Activated CD4-positive, alpha-beta T cell treated with anti-CD3 and anti-CD28 coated beads, Interleukin-2, amount 10 ng/mL, durations not matched to agents 24 days and 14 days (primary cell): ENCODE measurements around the gene SLC35G2. TPM values are rescaled to one million over a fixed set of nuclear protein-coding genes. Genes with fewer than 3 reads are reported as not detected.
A peak's percentile ranks its signal among the peaks of the same experiment; 100 is the strongest.
"Not testable (repeated sequence)": the region's sequence is repeated elsewhere in the genome, so short reads cannot be mapped to it uniquely, and the experiment has no call there.

ENCODE experiments used
- DNase-seq: peaks from one replicate; pipeline ENCODE4 v3.0.0; 2022
- H3K27ac Mint-ChIP-seq: one replicate; pipeline ENCODE4 v1.8.0; 2022; ENCODE audit warnings: mild to moderate bottlenecking, mixed read lengths
- H3K27me3 Mint-ChIP-seq: one replicate; pipeline ENCODE4 v1.8.0; 2022; ENCODE audit warnings: mixed read lengths
- H3K36me3 Mint-ChIP-seq: one replicate; pipeline ENCODE4 v1.8.0; 2022; ENCODE audit warnings: low read depth, mild to moderate bottlenecking, mixed read lengths
- H3K4me1 Mint-ChIP-seq: one replicate; pipeline ENCODE4 v1.8.0; 2021; ENCODE audit warnings: mixed read lengths
- H3K4me3 Mint-ChIP-seq: one replicate; pipeline ENCODE4 v1.8.0; 2022; ENCODE audit warnings: mild to moderate bottlenecking, moderate library complexity, mixed read lengths
- H3K9me3 Mint-ChIP-seq: one replicate; pipeline ENCODE4 v1.8.0; 2021; ENCODE audit warnings: mixed read lengths
- intact Hi-C: fragments of 100-400 bp; cut with micrococcal nuclease; formaldehyde crosslinking; loops from one replicate; pipeline ENCODE4 v1.15.1; 2023
- total RNA-seq: library from RNA; stranded (reverse); gene quantifications from 2 replicates; pipeline ENCODE4 v1.2.3, GENCODE V29; 2022

SLC35G2 gene
- total RNA-seq, 1 donor from 2014 or later = 3.8 TPM

DNA sequence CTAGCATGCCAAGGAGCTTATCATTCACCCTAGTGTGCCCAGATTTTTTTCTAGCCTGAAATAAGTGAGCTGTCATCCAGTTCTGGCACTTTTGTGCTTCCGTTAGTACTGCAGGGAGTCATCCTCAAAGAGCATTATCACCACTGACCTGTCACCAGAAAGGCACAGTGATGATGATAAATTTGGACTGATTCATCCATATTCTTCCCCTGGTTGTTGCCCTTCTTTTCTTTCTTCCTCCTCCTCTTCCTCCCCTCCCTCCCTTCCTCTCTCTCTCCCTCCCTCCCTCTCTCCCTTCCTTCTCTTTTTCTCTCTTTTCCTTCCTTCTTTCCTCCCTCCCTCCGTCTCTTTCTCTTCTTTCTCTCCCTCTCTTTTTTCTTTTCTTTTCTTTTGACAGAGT is 21.3 kb downstream of the SLC35G2 start:
- peaks cover 25% of the 10 kb centered on the region for H3K36me3 Mint-ChIP-seq
- no peaks in the 10 kb centered on the region for H3K9me3 Mint-ChIP-seq
- H3K27ac Mint-ChIP-seq = peak overlapping the region; percentile 63
- H3K4me3 Mint-ChIP-seq = no peak overlapping the region
- H3K4me1 Mint-ChIP-seq = peaks cover 29% of the 10 kb centered on the region
- intact Hi-C loops = no loop called here
- no peaks in the 10 kb centered on the region for H3K27me3 Mint-ChIP-seq
- no peak for DNase-seq

DNA sequence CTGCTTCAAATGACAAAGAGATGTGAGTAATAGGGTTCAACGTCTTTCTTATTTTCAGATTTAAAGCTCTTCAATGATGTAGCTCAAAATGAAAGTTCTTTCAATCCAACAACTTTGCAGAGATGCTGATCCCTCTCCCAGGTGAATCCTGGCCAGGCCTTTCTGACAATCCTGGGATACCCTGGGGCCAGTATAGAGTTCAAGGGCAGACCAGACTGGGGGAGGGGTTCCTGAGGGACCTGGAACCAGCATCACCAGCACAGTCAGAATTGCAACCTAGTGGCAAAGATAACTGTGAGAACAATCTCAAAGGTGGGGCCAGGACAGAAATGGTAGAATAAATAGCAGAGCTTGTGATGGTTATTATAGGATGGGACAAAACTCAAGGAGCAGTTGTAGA is 23.4 kb downstream of the SLC35G2 start:
- Mint-ChIP-seq H3K36me3 (peaks cover 34% of the 10 kb centered on the region), H3K4me1 (peaks cover 27% of the 10 kb centered on the region), H3K27me3 (no peaks in the 10 kb centered on the region), H3K9me3 (no peaks in the 10 kb centered on the region), H3K27ac (no peak overlapping the region), H3K4me3 (no peak overlapping the region)
- peak; percentile 45 for DNase-seq
- intact Hi-C loops = no loop called here

GRCh38 chr3:136844724-136845123 is 25.8 kb downstream of the SLC35G2 start:
- Mint-ChIP-seq H3K4me3 (no peak overlapping the region), H3K36me3 (peaks cover 33% of the 10 kb centered on the region), H3K27me3 (no peaks in the 10 kb centered on the region), H3K4me1 (peaks cover 13% of the 10 kb centered on the region), H3K27ac (no peak overlapping the region), H3K9me3 (no peaks in the 10 kb centered on the region)
- intact Hi-C loops = no loop called here
- DNase-seq = no peak

GRCh38 chr3:136852180-136852579 is 33.3 kb downstream of the SLC35G2 start:
- intact Hi-C loops = no loop called here
- Mint-ChIP-seq H3K4me3 (no peak overlapping the region), H3K9me3 (no peaks in the 10 kb centered on the region), H3K4me1 (peaks cover 8% of the 10 kb centered on the region), H3K27ac (no peak overlapping the region), H3K27me3 (no peaks in the 10 kb centered on the region), H3K36me3 (peaks cover 29% of the 10 kb centered on the region)
- peak; percentile 11 for DNase-seq

GRCh38 chr3:136856665-136857064 is 37.7 kb downstream of the SLC35G2 start:
- H3K27ac Mint-ChIP-seq = no peak overlapping the region
- H3K4me1 Mint-ChIP-seq = peaks cover 30% of the 10 kb centered on the region
- H3K9me3 Mint-ChIP-seq = no peaks in the 10 kb centered on the region
- no peak overlapping the region for H3K4me3 Mint-ChIP-seq
- H3K36me3 Mint-ChIP-seq = peaks cover 25% of the 10 kb centered on the region
- intact Hi-C loops = no loop called here
- no peaks in the 10 kb centered on the region for H3K27me3 Mint-ChIP-seq
- peak; percentile 46 for DNase-seq

DNA sequence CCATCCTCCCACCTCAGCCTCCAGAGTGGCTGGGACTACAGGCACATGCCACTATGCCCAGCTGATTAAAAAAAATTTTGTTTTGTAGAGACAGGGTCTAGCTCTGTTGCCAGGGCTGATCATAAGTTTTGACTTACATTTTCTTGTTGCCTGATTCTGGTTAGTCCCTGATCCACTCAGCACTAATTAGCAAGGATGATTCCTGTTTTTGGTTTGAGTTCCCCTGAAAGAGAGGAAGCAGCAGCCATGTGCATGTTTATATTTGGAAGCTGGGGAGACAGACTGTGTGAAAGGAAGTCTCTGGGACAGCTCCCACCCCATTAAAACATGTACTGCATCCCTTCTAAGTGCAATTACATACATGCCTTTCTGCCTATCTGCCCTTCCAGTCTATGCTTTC is 39.5 kb downstream of the SLC35G2 start:
- Mint-ChIP-seq H3K27me3 (no peaks in the 10 kb centered on the region), H3K9me3 (no peaks in the 10 kb centered on the region), H3K4me1 (peaks cover 35% of the 10 kb centered on the region), H3K4me3 (no peak overlapping the region), H3K27ac (no peak overlapping the region), H3K36me3 (peaks cover 25% of the 10 kb centered on the region)
- intact Hi-C loops = no loop called here
- DNase-seq = peak; percentile 51

GRCh38 chr3:136860541-136860940 is 41.6 kb downstream of the SLC35G2 start:
- intact Hi-C loops = loop anchor here (5.0 kb wide), 2 partner anchors 37 to 77 kb away; no protein-coding TSS in a partner anchor
- peak overlapping the region; percentile 97 for H3K4me3 Mint-ChIP-seq

DNA sequence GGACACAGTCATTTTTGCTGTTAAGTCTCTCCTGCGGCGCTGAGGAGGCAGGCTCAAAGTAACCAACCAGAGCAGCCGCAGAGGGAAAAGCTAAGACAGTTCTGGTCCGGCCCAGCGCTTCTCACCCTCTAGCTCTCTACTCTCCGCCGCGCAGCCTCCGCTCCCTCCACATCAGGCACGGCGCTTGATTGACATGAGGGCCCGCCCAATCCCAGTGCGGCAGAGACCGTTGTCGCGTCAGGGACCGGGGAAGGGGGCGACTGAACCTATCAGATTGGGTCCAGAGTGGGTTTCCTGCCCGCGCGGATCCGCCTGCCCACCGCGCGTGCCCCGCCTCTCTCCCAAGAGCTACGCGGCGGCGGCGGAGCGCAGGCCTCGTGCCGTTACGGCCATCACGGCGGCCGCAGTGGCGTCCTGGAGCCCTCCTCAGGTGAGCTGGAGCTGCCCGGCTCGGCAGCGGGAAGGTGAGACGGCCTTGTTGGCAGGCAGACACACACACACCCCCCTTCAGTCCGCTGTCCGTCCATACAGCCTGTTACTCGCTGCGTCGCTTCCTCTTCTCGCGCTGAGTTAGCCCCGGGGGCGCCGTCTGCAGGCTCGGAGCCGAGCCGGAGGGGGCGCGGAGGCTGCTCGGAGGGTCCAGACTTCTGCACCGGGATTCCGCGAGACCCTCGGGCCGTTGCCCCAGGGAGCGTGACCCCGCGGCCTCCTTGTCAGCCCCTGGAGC is 43.1 kb downstream of the SLC35G2 start, which contains the start of gene NCK1:
NCK1 (plus strand) TSS at position 319 of the 727 bp plus-strand sequence. CDS start 65,794 bp downstream, outside the sequence.
- Mint-ChIP-seq H3K4me3 (peak within 1 kb of the TSS; percentile 97), H3K4me1 (peaks cover 40% of the 10 kb centered on the region), H3K27ac (peak within 1 kb of the TSS; percentile 99), H3K27me3 (no peaks in the 10 kb centered on the region), H3K36me3 (peaks cover 12% of the 10 kb centered on the region), H3K9me3 (no peaks in the 10 kb centered on the region)
- intact Hi-C loops = loop anchor here (1.0 to 5.0 kb wide), 7 partner anchors 35 to 666 kb away; partner anchors contain the start of genes MSL2, PCCB and STAG1
- peak; percentile 99 for DNase-seq

More at GRCh38 chr3:136860541-136860940, 41.6 kb downstream of the SLC35G2 start:
- Mint-ChIP-seq H3K9me3 (no peaks in the 10 kb centered on the region), H3K4me1 (peaks cover 38% of the 10 kb centered on the region), H3K27ac (peak overlapping the region; percentile 68), H3K36me3 (peaks cover 17% of the 10 kb centered on the region), H3K27me3 (no peaks in the 10 kb centered on the region)
- peak; percentile 53 for DNase-seq

GRCh38 chr3:136862617-136863322 is 43.8 kb downstream of the SLC35G2 start:
- H3K27me3 Mint-ChIP-seq = no peaks in the 10 kb centered on the region
- no peaks in the 10 kb centered on the region for H3K9me3 Mint-ChIP-seq
- peaks cover 41% of the 10 kb centered on the region for H3K4me1 Mint-ChIP-seq
- peak overlapping the region; percentile 97 for H3K4me3 Mint-ChIP-seq
- peaks cover 17% of the 10 kb centered on the region for H3K36me3 Mint-ChIP-seq
- DNase-seq = peak; percentile 84
- intact Hi-C loops = loop anchor here (1.0 to 5.0 kb wide), 8 partner anchors 35 to 666 kb away; partner anchors contain the start of genes MSL2, PCCB and STAG1
- H3K27ac Mint-ChIP-seq = peak overlapping the region; percentile 99

- Mint-ChIP-seq H3K36me3 (peaks cover 57% of the 10 kb centered on the region), H3K27ac (no peak overlapping the region), H3K9me3 (peaks cover 13% of the 10 kb centered on the region), H3K4me3 (no peak overlapping the region), H3K27me3 (no peaks in the 10 kb centered on the region), H3K4me1 (peaks cover 24% of the 10 kb centered on the region)
- intact Hi-C loops = no loop called here
- DNase-seq = no peak
Measured at GRCh38 chr3:136869282-136869681, 50.4 kb downstream of the SLC35G2 start.

DNA sequence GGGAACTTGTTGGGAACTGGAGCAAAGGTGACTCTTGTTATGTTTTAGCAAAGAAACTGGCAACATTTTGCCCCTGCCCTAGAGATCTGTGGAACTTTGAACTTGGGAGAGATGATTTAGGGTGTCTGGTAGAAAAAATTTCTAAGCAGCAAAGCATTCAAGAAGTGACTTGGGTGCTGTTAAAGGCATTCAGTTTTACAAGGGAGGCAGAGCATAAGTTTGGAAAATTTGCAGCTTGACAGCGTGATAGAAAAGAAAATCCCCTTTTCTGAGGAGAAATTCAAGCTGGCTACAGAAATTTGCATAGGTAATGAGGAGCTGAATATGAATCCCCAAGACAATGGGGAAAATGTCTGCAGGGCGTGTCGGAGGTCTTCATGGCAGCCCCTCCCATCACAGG is 53.3 kb downstream of the SLC35G2 start:
- H3K27me3 Mint-ChIP-seq, intact Hi-C loops: not testable (repeated sequence)

GRCh38 chr3:136879510-136879909 is 60.6 kb downstream of the SLC35G2 start:
- H3K27me3 Mint-ChIP-seq, H3K4me3 Mint-ChIP-seq, H3K27ac Mint-ChIP-seq, intact Hi-C loops, DNase-seq: not testable (repeated sequence)
- Mint-ChIP-seq H3K9me3 (peaks cover 11% of the 10 kb centered on the region), H3K36me3 (peaks cover 30% of the 10 kb centered on the region), H3K4me1 (peaks cover 29% of the 10 kb centered on the region)

More for the DNA sequence above, 53.3 kb downstream of the SLC35G2 start:
- H3K4me3 Mint-ChIP-seq, DNase-seq, H3K27ac Mint-ChIP-seq: not testable (repeated sequence)
- peaks cover 59% of the 10 kb centered on the region for H3K36me3 Mint-ChIP-seq
- peaks cover 20% of the 10 kb centered on the region for H3K4me1 Mint-ChIP-seq
- peaks cover 18% of the 10 kb centered on the region for H3K9me3 Mint-ChIP-seq

DNA sequence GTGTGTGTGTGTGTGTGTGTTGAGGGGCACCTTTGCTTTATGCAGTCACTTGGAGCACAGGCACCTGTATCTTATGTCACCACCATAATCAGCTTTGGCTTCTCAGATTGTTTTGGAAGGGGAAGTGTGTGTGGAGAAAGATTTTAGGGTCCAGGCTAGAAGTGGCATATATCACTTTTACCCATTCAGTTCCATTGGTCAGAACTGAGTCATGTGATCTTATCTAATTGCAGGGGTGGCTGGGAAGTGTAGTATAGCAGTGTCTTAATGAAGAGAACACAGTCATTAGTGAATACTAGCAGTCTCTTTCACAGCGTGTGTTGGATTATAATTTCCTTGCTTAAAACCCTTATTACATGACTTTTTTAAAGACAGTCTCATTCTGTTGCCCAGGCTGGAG is 63.6 kb downstream of the SLC35G2 start:
- no peak for DNase-seq
- intact Hi-C loops = no loop called here
- H3K27me3 Mint-ChIP-seq = no peaks in the 10 kb centered on the region
- H3K4me1 Mint-ChIP-seq = peaks cover 44% of the 10 kb centered on the region
- H3K36me3 Mint-ChIP-seq = peaks cover 26% of the 10 kb centered on the region
- peaks cover 9% of the 10 kb centered on the region for H3K9me3 Mint-ChIP-seq
- no peak overlapping the region for H3K4me3 Mint-ChIP-seq
- no peak overlapping the region for H3K27ac Mint-ChIP-seq
